ENCODE data around the gene CD99L2.

The CD99L2 gene

GRCh38 chrX:150762258-150763165 lies 136.0 kb downstream of the CD99L2 start:
- DNase-seq (ENCODE audit: low spot score) = no peak

DNA sequence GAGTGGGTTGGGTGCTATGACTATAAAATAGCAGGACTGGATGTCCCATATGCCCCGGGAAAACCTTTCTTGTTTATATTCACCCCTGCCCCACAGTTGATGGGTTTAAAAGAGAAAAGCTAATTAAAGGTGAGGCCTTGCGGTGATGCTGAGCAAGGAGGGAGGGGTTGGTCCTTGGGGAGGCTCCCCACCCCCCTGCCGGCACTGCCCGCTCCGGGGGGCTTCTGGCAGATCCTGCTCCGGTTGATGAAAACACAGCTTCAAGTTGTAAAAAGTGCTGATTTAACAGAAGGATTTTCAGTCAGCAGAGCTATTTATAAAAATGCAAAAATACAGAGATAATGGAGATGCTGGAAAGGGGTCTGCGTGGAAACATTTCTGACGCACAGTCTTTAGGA lies 136.7 kb downstream of the CD99L2 start:
- DNase-seq (ENCODE audit: low spot score) = no peak

DNA sequence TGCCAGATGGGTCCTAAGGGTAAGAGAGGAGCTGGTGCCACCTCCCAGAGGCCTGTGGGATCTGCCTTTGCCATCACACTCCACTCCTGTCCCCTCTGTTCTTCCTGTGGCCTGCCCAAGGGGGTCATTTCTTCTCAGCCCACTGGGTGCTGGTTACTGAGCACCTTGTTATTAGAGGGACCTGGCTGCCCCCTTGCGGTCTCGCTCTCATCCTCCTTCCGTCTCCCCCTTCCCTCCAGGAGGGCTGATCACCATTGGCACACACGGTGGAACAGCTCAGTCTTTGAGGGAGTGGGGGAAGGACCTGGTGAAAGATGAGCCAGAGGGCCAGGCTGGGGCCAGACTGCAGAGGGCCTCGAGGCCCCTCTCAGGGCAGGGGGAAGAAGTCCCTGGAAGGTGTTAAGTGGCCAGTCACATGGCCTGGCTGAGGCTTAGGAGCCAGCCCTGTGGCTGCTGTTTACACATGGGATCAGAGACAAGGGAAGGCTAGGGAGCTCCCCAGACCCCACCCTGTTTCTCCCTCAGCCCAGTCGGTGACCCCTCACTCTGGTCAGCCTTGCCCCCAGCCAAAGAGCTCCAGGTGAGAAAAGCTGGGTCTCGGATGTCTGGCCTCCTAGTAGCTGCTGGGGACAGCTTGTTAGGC lies 137.2 kb downstream of the CD99L2 start:
- no peak for DNase-seq (ENCODE audit: low spot score)

DNA sequence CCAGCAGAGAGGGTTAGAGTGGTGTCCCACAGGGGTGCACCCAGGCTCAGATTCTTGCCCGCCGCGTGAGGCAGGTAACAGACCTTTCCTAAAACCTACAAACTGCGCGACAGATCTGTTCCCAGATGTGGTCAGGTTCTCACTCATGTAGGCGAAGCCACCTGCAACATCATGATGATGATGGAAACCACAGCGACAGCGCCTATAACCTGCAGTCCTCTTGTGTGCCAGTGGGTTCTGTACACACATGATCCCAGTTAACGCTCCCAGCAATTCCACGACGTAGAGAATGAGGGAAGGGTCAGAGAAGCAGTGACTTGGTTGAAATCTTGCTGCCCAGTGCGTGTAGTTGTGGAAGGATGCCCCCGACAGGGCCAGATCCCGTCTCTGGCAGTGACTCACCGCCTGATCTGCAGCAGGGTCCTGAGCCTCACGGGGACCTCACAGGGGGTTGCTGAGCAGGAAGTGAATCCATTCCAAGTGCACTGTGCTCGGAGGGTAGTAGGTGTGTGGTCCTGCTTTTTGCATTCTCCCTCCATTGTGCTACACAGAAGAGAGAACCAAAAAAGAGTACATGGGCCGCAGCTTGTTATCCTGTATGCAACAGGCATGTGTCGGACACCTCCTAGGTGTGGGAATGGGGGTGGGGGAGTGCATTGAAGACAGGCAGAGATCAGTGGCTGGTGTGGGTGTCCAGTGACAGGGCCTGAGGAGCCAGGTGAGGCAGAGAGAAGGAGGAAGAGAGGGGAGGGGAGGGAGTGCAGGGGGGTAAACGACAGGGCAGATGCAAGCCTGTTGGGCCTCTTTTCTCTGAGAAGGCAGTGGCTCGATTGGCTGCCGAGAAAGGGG lies 138.7 kb downstream of the CD99L2 start:
- no peak for DNase-seq (ENCODE audit: low spot score)

- no peak for DNase-seq (ENCODE audit: low spot score)
Measured at GRCh38 chrX:150757371-150757770, 141.1 kb downstream of the CD99L2 start.

DNA sequence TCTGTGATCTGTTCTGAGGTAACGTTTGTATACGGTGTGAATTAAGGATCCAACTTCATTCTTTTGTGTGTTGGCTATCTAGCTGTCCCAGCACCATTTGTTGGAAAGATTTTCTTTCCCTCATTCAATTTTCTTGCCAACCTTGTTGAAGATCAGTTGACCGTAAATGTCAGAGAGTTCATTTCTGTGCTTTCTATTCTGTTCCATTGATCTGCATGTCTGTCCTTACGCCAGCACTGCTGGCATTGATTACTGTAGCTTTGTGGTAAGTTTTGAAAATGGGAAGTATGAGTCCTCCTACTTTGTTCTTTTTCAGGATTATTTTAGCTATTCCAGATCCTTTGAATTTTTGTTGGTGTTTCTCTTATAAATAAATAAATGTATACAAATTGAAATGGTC lies 144.5 kb downstream of the CD99L2 start:
- DNase-seq (ENCODE audit: low spot score) = no peak

GRCh38 chrX:150753357-150753756 lies 145.1 kb downstream of the CD99L2 start:
- no peak for DNase-seq (ENCODE audit: low spot score)

GRCh38 chrX:150752124-150752523 lies 146.3 kb downstream of the CD99L2 start:
- DNase-seq (ENCODE audit: low spot score) = no peak

DNA sequence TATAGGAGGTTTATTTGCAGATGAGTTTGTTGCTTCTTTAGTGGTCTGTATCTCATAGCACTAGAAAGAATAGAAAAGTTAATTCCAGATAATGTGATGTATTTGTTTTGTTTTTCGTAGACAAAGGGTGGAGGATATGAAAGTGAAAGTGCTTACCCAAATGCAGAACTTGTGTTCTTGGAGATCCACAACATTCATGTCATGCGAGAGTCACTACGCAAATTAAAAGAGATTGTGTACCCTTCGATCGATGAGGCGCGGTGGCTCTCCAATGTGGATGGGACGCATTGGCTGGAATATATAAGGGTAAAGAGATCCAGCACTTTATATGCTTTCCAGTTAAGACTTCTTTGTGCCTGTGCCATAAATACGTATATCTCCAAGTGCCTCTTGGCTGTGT lies 162.0 kb downstream of the CD99L2 start:
- no peak for DNase-seq (ENCODE audit: low spot score)

DNA sequence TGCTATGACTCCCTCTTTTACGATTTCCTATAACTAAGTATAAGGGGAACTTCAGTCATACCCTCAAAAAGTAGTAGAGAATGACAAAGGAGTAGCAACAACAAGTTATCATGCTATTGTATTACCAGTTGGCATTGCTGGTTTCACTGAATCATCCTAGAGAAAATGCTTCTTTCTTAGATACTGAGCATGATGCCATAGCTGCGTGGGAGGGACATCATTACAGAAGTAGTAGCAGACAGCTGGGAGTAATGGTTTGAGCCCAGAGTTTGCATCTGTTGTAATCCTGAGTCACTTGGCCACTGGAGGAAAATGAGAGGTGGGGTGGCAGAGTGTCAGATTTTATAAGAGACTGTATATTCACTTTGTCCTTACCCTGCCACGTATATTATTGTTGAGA lies 166.7 kb downstream of the CD99L2 start:
- DNase-seq (ENCODE audit: low spot score) = no peak

- no peak for DNase-seq (ENCODE audit: low spot score)
Measured at GRCh38 chrX:150730719-150731118, 167.7 kb downstream of the CD99L2 start.

DNA sequence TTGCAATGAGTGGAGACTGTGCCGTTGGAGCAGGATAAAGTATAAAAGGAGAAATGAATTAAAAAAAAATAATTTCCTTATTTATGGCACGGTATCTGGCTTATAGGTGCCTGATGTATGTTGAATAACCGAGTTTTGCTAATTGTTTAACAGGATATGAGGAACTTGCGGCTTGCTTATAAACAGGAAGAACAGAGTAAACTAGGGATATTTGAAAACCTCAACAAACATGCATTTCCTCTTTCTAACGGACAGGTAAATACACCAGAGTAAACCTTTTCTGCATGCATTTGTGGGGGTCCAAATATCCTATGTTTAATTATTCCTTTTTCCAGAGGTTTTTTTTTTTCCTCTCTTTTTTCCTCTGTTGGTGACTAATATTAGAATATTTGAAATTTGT lies 168.5 kb downstream of the CD99L2 start:
- DNase-seq (ENCODE audit: low spot score) = no peak

GRCh38 chrX:150719621-150720020 lies 178.8 kb downstream of the CD99L2 start:
- DNase-seq (ENCODE audit: low spot score) = no peak

Data from hematopoietic multipotent progenitor cell treated with erythropoietin and hydrocortisone succinate and interleukin-3 and kit ligand, for 17 days (in vitro differentiated cells).